ENCODE data around the gene ADGRG3.

Gene ADGRG3

DNA sequence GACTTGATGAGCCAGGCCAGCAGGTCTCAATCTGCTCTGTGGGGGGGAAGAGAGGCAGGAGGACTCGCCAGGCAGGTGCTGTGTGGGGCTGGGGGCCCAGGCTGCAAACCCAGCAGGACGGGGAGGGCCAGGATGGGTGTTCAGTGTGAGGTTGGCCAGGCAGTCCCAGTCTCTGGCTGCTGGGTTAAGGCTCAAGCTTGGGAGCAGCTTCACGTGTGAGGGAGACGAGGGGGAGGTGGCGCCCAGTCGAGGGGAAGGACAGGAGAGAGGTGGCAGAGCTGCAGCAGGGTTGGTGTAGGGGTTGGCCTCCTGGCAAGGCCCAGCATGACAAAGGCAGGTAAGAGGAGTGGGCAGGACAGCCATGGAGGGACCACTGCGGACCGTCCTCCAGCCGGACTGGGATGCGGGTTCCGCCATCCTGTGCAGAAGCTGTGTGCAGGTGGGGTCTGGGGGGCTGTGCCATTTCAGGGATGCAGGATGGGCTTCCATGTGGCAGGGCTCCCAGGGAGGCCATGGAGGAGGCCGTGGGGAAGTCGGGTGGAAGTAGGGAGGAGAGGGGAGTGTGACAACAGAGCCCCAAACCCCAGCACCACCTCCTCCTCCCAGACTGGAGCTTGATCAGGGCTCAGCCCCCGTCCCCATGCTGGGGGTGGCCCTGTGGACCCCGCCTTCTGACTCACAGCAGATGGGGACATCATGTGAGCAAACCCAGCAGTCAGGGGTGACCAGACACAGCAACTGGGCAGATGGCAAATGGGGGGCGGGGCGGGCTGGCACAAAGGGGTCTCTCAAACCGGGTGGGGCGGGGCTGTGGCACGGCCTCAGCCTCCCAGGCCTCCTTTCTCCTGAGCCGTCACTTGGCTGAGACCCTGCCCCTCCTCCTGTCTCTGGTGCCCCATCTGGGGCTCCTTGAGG, 36.9 kb upstream of the ADGRG3 start:
- no peak for DNase-seq

- peak; percentile 60 for DNase-seq
Measured at GRCh38 chr16:57632568-57632967, 35.5 kb upstream of the ADGRG3 start.

DNA sequence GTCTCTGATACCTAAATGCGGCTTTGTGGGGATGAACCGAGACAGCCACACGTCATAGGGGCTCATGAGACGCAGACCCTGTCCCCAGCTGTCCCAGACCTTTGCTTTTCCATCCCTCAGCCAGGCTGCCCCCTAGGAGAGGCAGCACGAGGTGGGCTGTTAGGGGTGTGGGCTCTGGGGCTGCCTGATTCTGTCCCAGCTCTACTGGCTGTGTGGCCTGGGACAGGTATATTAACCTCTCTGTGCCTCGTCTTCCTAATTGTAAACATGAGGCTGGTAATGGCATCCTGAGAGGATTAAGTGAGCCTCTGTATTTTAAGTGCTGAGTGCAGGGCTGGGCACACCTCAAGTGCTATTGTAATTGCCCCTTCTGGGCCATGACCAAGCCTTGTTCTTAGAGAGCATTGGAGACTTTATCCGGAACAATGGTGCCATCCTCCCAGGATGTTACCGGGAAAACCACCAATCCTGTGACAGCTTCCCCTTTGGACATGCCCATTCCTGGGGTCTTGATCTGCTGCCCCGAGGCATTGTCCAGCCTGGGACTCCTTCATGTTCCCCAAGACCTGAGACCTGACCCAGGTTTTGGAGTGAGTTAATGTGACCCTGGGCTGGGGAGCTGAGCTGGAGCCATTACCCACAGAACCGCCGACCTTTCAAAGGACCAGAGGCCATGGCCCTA, 34.6 kb upstream of the ADGRG3 start:
- no peak for DNase-seq

- no peak for DNase-seq
Measured at GRCh38 chr16:57634171-57634570, 33.9 kb upstream of the ADGRG3 start.

DNA sequence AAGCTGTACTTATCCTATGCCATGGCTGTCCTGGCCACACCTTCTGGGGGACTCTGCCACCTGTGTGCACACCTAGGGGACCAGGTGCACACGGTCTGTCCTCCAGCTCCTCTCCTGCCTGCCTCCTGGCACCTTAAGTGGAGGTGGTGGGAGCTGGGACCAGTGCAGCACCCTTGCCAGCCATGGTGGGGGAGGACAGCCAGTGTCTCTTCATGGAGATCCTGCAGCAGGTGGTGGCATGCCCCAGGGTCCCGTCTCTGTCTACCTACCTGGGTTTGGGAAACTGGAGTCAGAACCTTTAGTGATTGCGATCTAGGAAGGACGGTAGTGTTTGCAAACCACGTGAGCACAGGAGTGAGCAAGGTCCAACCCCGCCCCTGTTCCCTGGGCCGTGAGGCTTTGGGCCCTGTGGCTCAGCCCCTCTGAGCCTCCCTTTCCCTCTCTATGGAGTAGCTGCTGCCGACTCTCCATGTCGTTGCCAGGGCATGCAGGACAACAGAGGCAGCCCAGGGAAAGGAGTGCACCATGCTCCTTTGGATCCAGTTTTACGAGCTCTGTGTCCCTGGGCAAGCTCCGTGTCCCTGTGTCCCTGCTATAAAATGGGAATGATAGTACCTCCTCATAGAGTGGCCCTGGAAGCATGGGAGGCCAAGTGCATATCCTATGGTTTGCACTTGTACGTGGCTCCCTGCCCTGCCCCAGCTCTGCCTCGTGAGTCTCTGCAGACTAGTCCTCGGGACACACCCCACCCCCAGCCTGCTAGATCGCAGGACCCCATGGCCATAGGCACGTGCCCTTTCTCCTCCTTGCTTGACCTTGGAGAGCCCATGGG, 32.6 kb upstream of the ADGRG3 start:
- DNase-seq, result no peak

GRCh38 chr16:57636184-57636583, 31.9 kb upstream of the ADGRG3 start:
- no peak for DNase-seq

DNA sequence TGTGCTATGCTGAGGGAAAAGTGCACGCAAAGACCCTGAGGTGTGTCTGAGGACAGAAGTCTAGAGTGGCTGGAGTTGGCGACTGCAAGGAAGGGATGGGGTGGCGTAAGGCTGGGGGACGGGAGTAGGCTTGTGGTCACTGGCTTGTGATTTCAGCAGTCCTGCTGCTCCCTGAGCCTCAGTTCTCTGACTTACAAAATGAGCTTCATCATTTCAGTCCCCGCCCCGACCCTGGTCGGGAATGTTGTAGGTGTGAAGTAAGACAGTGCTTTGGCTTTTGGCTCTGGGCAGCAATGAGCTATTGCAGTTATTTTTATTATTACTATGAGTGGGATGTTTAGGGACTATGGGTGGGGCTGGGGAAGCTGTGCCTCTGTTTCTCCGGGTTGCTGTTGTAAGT, 31.1 kb upstream of the ADGRG3 start:
- DNase-seq, result no peak

- DNase-seq, result no peak
Measured at GRCh38 chr16:57637424-57637823, 30.7 kb upstream of the ADGRG3 start.

GRCh38 chr16:57637965-57638364, 30.1 kb upstream of the ADGRG3 start:
- no peak for DNase-seq

DNA sequence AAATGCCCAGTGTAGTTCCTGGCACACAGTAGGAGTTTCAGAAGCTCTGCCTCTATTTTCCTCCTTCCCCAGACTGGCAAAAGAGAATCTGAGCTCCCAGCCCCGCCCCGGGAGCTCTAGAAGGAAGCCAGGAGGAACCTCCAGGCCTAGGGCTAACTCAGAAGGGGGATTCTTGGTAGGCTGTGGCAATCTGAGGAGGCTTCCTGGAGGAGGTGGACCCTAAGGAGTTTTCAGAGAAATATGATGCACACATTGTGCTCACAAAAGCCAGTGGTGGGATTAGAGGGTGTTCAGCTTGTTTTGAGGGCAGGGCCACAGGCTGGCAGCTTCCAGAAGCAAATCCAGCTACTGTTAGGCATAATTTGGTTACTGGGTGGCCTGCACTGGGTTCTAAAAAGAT, 29.7 kb upstream of the ADGRG3 start:
- no peak for DNase-seq

DNA sequence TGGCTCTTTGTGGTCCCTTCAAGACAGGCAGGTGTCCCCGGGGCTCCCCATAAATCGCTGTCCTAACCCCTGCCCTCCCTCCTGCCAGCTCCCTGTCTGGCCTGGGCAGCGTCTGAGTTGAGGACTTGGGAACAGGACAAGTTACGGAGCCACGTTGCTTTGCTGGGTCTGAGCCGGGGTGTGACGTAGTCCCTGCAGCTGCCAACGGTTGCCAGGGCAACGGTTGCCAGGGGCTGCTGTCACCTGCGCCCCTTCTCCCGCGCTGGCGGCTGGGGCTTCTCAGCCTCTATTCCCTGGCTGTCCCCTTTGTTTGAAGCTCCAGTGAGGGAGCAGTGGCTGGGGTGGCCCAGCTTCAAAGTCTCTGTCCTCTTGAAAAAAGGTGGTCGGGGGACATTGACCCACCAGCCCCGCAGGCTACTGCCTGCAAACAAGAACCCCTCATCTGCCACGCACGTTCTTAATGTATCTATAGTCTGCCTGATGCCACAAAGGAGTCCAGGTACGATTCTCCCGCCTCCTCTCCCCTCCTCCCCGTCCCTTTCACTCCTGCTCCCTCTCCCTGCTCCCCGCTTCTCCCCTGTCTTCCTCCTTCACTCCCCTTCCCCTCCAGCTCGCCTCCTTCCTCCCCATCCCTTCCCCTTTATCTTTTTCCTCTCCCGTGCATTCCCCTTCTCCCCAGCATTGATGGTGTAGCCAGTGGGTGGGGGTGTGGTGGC, 28.8 kb upstream of the ADGRG3 start:
- no peak for DNase-seq

DNA sequence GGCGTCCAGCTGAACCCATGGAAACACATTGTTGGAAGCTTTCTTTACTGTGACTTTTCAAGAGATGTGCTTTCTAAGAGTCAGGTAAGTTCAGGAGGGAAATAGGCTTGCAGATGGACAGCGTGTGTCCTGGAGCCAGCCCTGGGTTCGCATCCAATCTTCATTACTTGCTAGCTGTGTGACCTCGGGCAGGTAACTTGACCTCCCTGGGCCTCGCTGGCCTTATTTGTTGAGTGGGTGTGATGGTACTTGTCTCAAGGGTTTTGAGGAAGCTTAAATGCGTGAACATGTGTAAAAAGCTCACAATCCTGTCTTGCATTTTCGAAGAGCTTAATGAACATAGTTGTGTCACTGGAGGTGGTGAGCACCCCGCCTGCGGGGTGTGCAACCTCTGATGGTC, 27.9 kb upstream of the ADGRG3 start:
- no peak for DNase-seq

- no peak for DNase-seq
Measured at GRCh38 chr16:57640612-57641011, 27.5 kb upstream of the ADGRG3 start.

- DNase-seq, result no peak
Measured at GRCh38 chr16:57642160-57643135, 25.7 kb upstream of the ADGRG3 start.

DNA sequence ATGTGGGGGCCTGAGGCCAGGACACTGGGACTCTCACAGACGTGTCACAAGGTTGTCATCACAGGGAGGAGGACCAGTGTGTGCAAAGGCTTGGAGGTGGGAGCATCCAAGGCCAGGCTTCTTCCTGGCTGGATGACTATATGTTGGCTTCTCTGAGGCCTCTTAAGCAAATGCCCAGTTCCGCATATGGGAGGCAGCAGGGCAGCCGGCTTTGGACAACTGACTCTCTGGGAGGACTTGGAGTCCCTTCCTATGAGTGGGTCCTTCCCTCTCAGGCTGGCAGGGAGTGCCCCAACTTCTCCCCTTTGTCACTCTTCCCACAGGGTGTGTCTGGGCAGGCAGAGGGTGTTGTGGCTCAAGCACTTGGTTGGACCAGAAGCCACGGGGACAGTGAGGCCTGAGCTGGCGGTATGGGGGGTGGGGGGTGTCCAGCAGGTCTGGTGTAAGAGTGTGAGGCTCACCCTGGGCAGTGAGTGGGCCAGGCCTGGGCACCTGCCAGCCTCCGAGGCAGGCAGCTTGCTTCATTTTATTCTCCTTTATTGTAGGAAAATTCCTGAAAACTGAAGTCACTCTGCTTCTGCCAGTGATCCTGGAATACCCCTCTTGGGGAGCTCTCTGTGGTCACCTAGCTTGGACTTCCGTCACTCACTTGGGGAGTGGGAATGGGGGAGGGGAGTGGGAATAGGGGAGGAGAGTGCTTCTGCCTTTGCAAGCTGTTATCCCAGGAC, 24.8 kb upstream of the ADGRG3 start:
- peak; percentile 71 for DNase-seq

- DNase-seq, result no peak
Measured at GRCh38 chr16:57643910-57644309, 24.2 kb upstream of the ADGRG3 start.

DNA sequence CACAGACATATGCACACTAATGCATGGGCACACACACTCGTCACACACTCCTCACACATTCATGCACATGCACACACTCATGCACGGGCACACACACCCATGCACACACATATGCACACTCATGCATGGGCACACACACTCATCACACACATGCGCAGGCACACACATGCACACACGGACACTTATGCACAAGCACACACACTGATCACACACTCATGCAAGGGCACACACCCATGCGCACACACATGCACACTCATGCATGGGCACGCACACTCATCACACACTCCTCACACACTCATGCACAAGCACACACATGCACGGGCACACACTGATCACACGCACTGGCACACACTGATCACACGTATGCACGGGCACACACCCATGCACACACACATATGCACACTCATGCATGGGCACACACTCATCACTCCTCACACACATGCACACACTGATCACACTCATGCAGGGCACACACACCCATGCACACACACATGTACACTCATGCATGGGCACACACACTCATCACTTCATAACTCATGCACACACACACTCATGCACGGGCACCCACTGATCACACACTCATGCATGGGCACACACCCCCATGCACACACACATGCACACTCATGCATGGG, 23.6 kb upstream of the ADGRG3 start:
- no peak for DNase-seq

DNA sequence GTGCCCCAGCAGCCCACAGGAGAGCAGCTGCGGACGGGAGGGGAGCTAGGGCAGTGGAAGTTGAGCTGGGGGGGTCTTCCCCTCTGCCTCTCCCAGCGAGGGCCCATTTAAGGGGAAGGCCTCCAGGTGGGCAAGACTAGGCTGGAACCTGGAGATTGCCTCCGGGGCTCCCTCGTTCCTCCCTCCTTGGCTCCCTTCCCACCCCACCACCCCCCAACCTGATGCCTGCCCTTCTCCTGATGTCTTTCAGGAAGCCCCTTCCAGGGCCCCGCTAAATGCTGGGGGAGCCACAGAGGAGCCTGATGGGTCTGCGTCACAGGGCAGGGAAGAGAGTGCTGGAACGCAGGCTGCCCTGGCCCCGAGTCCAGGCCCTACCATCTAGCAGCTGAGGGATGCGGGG, 22.9 kb upstream of the ADGRG3 start:
- no peak for DNase-seq

DNA sequence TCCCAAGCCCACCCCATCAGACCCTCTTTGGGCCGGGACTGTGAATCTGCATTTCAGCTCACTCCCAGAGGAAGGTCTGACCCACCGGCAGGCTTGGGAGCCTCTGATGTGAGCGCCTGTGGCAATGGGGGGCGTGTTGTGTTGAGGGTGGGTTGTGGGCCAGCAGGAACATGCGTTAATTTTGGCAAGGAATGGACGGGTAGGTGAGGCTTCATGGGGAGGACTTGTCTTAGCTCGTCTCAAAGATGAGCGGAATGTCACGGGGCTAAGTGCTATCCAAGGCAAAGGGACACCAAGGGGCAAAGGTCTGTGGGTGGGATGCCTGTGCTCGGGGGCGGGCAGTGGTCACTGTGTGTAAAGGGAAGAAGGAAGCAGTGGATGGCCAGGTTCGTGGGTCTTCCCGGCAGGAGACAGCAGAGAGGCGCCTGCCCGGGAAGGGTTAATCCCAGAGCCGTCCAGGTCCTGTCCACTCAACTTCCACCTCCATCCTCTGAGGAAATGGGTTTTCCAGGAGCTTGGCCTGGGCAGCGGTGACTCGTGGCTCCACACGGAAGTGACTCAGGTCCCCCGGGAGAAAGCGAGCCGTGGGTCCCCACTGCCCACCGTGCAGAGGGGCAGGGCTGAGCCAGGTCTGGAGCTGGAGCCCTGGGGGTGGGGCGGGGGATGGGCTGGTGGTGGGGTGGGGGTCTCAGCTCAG, 22.3 kb upstream of the ADGRG3 start:
- DNase-seq, result peak; percentile 57

Measured in NCI-H226 (cell line).